Stimulated activated naive CD8-positive, alpha-beta T cell treated with anti-CD3 and anti-CD28 coated beads, Interleukin-15, Interleukin-2, amounts not matched to agents 100 U/mL and 50 U/mL, for 24 hours (primary cell): ENCODE results near the gene KLHL33.

Experiments
- ATAC-seq: fragments of 150-1000 bp; cut with Tn5 transposase; one replicate; pipeline ENCODE4 v1.10.0; 2021
- DNase-seq: peaks from one replicate; pipeline ENCODE4 v3.0.0; 2021

The KLHL33 gene

GRCh38 chr14:20376071-20376588 is 59.8 kb downstream of the KLHL33 start:
- ATAC-seq (no peak), DNase-seq (no peak)
